ENCODE data around the gene ST6GALNAC2.
A peak's percentile ranks its signal among the peaks of the same experiment; 100 is the strongest.
"Not testable (repeated sequence)": the region's sequence is repeated elsewhere in the genome, so short reads cannot be mapped to it uniquely, and the experiment has no call there.

The ST6GALNAC2 gene

GRCh38 chr17:76523084-76524037, 62.3 kb downstream of the ST6GALNAC2 start:
- in situ Hi-C loops (cut with MboI; ENCODE audit: low sequenced_read_pairs, unreplicated experiment), result loop anchor here (10.0 kb wide), 1 partner anchor 101 kb away; no protein-coding TSS in a partner anchor
- peak; percentile 90 for DNase-seq (ENCODE audit: low spot score)
- TF ChIP-seq CTCF (IDR thresholded peaks at IDR 0.05; ENCODE audit: borderline replicate concordance, control extremely low read depth, extremely low read depth, insufficient read depth, missing control alignments), result peak; percentile 98

GRCh38 chr17:76521683-76522082, 64.0 kb downstream of the ST6GALNAC2 start:
- not testable (repeated sequence) for DNase-seq (ENCODE audit: low spot score)
- in situ Hi-C loops (cut with MboI; ENCODE audit: low sequenced_read_pairs, unreplicated experiment), result loop anchor here (10.0 kb wide), 1 partner anchor 103 kb away; no protein-coding TSS in a partner anchor

GRCh38 chr17:76521262-76521661, 64.4 kb downstream of the ST6GALNAC2 start:
- DNase-seq (ENCODE audit: low spot score), result no peak
- in situ Hi-C loops (cut with MboI; ENCODE audit: low sequenced_read_pairs, unreplicated experiment), result loop anchor here (10.0 kb wide), 1 partner anchor 104 kb away; no protein-coding TSS in a partner anchor

GRCh38 chr17:76519048-76519966, 66.4 kb downstream of the ST6GALNAC2 start:
- DNase-seq (ENCODE audit: low spot score), result no peak
- TF ChIP-seq CTCF (IDR thresholded peaks at IDR 0.05; ENCODE audit: borderline replicate concordance, control extremely low read depth, extremely low read depth, insufficient read depth, missing control alignments), result no peak

More at GRCh38 chr17:76521262-76521661, 64.4 kb downstream of the ST6GALNAC2 start:
- TF ChIP-seq CTCF (IDR thresholded peaks at IDR 0.05; ENCODE audit: borderline replicate concordance, control extremely low read depth, extremely low read depth, insufficient read depth, missing control alignments), result no peak

GRCh38 chr17:76517638-76518038, 68.0 kb downstream of the ST6GALNAC2 start:
- no peak for TF ChIP-seq CTCF (IDR thresholded peaks at IDR 0.05; ENCODE audit: borderline replicate concordance, control extremely low read depth, extremely low read depth, insufficient read depth, missing control alignments)
- in situ Hi-C loops (cut with MboI; ENCODE audit: low sequenced_read_pairs, unreplicated experiment), result no loop called here
- no peak for DNase-seq (ENCODE audit: low spot score)

More at GRCh38 chr17:76519048-76519966, 66.4 kb downstream of the ST6GALNAC2 start:
- in situ Hi-C loops (cut with MboI; ENCODE audit: low sequenced_read_pairs, unreplicated experiment), result no loop called here

Measured in GM13976 (cell line).